CD4-positive, alpha-beta T cell treated with Interferon alpha-2 for 1 hour (primary cell): ENCODE data around the gene CNTN1.

Experiments
- DNase-seq, 2 donors: peaks; one replicate each; pipeline ENCODE4 v3.0.0-alpha.2; 2020 to 2022

CNTN1 gene

DNA sequence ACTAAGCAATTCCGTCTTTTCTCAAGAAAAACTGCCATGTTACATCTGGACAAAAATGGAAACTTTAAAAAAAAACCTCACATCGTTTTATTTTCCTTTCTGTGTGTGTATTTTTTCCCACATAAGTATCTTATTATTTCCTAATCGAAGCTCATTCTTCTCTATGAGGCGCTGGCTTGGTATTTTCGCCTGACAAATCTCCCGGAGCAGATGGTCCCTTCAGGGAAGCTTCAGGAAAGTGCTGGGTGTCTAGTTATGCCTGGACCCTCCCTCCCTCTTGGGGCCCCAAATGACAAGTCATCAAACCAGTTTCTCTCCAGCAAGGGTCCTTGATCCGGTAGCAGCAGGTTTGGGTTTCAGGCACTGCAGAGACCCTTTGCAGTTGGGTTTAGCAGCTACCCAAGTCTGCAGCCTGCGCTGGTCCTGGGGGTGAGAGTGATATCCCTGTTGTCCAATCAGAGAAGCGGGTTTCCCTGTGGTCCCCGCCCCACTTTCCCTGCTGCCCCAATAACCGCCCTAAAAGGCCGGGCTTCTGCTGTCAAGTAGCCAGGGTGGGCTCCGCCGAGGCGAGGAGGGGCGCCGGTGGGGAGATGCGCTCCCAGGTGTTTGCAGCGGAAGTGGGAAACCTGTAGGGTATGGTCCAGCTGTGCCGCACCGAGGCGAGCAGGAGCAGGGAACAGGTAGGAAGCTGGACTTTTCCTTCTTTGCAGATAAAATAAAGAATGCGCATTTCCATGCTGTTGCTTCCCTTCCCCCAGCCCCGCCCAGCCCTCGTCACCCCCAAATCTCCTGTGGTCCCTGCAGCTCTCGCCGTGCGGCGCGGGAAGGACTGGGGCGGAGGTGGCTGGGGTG, at the start of gene CNTN1:
CNTN1 (plus strand) TSS at position 527 of the 852 bp plus-strand sequence.
- peak in 1 of 2 donors; percentile 0 for DNase-seq

DNA sequence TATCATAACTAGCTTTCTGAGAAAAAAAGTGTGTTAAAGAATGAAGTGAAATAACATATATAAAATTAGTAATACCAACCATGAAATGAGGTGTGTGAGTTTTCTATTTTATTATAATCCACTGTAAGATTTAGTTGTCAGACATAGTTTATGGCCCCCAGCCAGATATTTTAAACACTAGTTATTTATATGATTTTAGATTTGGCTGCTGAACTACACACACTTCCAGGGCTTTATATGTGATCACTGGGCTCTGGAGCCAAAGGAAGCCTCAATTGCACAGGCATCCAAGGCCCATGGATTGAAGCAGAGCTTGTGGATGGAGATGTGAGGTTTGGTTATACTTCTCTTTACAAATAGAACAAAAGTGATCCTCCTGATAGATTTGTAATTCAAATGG, 48.7 kb upstream of the CNTN1 start:
- DNase-seq: no peak

DNA sequence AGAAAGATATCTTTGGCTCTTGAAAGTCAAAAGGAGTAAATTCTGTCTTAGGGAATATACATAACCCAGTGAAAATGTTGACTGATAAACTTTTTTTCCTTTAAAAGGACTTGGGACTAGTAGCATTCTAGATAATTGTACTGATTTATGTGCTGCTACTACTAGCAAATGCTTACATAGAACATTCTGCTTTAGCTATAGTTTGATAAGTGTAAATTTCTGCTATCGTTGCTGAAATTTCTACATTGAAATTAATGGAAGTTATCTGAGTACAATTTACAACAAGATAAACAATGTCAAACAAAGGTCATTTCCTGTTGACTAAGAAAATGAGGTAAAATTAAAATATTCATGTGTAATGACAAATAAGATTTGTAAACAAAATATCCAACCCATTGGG, 48.3 kb upstream of the CNTN1 start:
- DNase-seq: no peak

DNA sequence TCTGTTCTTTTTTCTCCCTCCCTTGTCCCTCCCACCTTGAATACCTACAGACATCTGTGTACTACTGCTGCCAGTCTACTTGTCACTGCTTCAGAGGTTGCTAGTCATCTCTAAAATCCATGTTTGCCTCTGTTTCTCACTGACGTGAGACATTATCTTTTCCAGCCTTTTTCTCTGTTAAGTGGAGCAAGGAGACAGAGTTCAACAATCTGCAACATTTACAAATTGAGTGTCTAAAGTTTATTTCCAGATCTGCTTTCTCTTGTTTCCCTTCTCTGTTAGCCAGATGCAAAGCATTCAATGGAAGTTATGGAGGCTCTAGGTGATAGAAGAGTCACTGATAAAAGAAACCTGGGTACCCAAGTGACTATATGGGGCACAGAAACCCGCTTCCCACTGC, 47.5 kb upstream of the CNTN1 start:
- DNase-seq: no peak

DNA sequence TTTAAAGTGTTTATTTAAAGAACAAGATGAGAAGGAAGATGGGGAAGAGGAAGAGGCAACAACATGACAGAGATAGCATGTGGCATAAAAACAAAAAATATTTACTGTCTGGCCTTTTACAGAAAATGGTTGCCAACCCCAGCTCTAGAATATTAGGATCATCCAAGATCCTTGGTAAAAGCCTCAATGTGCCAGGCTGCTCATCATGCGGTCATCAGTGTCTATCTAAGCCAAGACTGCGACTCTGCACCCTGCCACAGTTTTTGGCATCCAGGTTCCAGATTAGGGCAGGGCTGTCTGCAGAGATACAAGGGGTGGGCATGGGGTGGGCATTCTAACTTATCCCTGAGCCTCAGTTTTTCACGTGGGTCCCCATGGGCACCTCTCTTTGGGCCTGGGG, 46.9 kb upstream of the CNTN1 start:
- DNase-seq: no peak

DNA sequence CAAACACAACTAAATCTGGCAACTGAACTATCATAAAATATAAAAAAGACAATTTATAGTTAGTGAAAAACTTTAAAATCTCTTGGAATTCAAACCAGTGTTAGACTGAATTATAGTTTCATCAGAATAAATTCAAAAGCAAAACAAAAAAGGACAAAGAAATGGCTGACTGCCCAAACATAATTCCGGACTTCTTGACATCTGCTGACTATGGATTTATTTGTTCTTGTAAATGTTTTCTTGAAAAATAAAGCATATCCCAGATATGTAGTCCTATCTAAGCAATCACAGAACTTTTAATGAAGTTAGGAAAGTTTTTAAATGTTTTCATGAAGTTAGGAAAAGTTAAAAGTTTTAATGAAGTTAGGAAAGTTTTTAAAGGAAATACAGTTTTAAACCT, 45.8 kb upstream of the CNTN1 start:
- no peak for DNase-seq

DNA sequence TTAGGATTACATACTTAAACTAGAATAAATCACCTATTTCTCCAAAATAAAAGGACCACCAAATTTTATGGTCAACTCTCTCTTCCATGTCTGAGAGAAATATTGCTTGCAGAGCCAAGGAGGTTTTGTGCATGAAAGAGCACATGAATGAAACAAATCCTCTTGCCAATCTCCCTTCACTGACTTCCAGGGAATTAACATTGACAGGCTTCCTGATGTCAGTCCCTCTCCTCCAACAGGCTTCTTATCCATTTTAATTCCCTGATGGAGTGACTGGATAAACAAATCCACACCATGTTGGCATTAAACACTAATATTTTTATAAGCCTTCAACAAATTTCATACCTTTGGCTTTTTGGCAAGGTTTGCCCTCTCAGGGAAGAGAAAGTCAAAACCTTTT, 45.3 kb upstream of the CNTN1 start:
- DNase-seq: no peak

DNA sequence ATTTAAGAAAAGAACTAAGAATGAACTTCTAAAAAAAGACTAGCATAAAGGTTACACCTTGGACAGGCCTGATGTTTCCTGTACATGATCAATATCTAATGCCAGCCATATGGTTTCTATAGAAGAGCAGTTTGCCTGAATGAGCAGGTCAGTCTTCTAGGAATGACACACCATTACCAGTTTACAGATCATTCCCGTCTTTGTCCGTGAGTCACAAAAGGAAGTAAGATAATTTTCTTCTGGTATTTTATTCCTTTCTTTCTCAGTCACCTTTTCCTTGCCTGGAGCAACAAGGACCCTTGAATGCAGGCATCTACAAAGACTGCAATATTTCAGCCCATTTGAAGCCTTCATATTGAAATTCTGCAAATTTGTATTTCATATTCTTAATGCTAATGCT, 44.6 kb upstream of the CNTN1 start:
- DNase-seq: no peak

DNA sequence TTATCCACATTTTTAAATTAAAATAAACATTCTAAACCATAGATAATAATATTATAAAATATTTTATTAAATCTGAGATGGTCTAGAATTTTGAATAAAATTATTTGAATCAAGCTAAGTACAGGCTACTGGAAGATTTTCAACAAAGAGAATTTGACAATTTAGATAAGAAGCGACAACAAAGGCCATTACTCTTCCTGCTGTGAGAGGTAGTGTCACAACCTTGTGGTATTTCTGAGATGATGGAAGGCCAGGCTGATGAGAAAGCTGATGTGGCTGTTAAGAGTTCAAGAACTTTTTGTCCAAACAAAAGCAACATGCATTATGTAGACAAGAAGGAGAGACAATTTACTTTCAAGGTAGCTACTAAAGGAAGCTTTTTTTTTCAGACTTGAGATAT, 43.7 kb upstream of the CNTN1 start:
- no peak for DNase-seq

DNA sequence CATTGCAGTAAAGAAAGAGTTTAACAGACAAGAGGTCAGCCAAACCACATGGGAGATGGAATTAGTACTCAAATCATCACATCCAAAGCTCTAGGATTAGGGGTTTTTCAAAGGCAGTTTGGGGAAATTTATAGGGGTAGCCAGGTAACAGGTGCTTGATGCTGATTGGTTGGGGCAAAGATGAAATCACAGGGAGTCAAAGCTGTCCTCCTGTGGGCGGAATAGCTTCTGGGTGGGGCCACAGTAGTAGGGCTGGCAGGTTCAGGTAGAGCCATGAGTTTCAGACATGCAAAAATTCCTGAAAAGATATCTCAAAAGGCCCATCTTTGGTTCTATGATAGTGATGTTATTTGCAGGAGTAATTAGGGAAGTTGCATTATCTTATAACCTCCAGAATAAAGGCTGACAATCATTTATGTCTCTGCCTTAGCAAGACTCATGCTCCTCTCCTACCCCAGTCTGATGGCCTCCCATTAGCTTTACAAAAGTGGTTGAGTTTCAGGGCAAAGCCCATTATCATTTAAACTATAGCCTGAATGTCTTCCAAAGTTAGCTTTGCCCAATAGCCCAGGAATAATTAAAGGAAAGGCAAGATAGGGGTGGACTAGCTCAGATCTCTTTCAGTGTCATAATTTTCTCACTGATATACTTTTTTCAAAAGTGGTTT, 42.1 kb upstream of the CNTN1 start:
- no peak for DNase-seq

DNA sequence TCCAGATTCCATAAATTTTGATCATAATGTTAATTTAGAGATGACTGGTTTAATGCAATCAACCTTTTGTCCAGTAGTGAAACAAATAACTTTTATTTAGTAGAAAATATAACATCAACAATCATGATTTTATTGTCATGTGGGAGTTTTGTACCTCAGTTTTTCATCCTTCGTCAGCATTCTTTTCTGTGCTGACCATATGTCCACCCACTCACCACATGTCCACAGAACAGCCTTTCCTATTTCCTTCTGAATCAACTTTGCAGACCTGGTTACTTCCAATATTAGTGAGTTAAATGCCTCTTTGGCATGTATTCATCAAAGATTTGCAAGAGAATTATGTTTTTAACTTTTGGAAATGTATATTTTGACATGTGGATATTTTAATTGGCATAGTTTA, 36.8 kb upstream of the CNTN1 start:
- DNase-seq: no peak

DNA sequence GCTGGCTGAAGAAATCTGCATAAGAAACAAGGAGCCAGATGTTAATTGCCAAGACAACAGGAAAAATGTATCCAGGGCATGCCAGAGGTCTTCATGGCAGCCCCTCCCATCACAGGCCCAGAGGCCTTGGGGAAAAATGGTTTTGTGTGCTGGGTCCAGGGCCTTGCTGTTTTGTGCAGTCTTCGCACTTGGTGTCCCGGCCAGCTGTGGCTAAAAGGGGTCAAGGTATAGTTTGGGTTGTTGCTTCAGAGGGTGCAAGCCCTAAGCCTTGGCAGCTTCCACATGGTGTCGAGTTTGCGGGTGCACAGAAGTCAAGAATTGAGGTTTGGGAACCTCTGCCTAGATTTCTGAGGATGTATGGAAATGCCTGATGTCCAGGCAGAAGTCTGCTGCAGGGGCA, 29.9 kb upstream of the CNTN1 start:
- DNase-seq: no peak

DNA sequence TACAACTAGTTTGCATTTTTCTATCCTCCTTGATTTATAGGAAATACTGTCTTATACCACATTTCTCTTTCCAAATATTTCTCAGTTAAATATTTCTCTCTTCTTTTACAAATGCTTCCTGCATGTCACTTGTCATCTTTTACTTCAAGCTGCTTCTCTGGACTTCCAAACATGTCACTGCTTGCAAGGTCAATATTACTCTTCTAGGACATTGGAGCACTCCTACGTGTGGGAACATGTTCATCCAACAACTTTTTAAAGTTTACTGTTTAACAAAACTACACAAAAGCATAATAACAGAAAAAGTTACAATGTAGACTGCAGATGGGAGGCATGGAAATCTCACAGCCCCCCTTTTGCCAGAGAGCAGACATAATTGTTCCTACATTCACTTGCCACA, 28.5 kb upstream of the CNTN1 start:
- DNase-seq: no peak

DNA sequence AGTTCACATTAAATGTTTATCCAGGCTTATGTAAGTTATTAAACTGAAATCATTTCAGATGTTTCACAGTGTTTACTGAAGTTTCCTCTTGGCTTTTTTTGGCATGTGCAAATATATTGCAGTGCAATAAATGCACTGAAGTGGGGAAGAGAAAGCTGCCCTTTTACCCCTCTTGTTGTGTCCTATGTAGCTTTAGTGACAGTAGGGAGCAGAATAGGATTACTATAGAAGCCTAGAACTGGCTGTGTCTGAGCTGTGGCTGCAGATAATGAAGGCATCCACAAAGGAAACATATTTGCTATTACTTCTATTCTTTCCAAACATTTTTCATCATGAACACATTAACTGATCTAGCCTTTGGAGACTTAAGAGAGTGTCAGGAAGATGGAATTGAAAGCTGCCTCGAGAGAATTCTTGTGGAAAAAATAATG, 24.1 kb upstream of the CNTN1 start:
- no peak for DNase-seq

DNA sequence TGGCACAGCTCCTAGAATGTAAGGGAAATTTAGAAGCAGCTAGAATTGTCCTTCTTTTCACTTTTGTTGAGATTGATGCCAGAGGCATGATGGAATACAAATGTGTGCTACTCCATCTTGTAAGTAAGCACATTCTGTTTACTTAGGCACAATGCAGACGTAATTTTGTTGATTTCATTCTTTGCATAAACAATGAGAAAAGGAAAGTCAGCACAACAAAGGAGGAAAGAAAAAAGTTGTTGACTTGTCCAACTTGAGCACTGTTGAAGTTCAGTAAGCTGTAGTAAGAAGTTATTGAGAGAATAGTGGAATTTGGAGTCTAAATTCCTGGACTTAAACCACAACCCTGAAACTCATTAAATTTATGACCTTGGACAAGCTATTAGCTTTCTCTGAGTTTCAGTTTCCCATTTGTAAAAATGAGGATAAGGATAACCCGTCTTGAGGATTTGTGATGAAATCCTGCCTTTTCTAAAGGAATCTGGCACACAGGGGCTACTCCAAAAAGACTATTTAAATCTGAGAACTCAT, 19.4 kb upstream of the CNTN1 start:
- DNase-seq: no peak

DNA sequence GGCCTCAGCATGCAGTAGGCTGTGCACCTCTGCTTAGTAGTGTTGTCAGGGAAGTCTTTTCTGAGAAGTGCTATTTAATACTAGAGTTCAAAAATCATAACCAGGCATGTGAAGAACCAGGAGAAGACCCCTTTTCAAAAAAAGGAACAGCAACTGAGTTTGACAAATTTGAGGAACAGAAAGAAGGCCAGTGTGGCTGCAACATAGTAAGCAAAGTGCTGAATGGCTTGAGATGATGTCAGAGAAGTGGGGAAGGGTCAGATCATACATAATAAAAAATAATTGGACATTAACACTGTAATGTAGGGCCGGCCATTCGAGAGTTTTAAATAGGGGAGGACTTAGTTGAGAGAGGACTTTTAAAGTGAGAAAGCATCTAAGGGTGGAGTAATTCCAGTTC, 11.1 kb upstream of the CNTN1 start:
- DNase-seq: no peak

DNA sequence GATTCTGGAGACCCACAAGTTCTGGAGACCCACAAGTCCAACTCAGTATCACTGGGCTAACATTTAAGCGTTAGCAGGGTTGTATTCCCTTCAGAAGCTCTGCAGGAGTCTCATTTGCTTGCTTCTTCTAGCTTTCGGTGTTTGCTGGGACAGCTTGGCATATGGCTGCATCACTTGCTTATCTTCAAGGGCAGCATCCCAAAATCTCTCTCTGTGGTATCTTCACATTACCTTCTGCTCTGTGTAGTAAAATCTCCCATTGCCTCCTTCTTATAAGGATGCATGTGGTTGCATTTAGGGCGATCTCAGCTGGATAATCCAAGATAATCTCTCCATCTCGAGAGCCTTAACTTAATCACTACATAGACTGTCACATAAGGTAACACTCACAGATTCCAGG, 7.3 kb upstream of the CNTN1 start:
- DNase-seq: no peak

DNA sequence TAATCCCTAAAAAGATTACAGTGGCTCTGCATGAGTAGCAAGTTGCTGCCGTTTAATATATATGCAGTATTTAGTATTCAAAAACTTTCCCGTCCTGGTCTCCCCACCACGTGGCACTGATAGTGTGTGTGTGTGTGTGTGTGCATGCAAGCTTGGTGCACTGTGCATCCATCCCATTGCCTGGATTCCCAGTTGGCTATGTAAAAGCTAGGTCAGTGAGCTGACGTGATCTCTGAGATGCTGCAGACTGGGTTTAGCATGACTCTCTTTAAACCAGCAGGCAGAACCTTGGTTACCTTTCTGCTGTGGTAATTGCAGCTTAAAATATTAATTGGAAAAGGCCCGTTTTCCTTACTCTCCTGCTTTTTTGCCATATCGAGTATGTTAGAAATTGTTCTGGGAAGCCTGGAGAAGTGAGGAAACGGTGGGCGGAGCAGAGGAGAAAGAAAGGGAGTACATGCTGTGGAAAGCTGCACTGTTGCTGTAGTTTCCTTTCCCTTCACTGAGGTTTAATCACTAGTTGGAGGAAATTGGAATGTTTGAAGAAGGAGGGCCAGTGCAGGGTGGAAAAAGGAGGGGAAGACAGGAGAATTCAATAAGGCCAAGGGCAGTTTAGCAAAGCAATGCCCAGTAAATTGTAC, 4.0 kb upstream of the CNTN1 start:
- no peak for DNase-seq

DNA sequence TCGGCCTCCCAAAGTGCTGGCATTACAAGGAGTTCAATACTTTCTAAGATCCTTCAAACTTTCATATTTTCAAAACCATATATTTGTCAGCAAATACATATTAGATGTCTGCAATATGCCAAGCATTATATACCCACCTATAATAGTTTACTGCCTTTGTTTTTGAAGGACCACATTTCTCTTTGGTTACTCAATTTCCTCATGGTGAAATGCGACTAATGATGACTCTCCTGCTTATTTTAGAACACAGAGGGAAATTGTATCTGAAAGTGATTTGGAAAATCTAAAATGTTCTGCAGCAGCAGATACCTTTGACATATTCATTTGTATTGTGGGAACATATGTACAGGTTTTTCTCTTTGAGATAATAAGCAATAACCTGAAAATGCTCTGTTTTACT, 2.7 kb upstream of the CNTN1 start:
- no peak for DNase-seq

DNA sequence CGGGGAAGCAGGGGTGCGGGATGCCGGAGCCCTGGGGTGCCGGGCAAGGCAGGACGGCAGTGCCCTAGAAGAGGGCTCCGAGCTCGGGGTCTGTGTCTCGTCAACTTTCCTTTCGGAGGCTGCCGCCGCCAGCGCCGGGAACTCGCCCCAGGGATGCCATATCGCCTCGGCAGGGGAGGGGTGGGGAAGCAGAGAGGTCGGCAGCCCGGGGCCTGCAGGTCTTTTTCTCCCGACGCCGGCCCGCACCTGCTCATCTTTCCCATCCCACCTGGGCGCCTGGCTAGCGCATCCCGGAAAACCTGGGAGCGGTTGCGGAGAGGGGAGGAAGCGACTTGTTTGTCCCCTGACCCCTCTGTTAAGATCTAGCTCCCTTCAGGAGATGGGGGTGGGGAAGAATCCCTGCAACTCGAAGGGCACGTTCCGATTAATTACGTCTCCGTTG, 547 bp downstream of the CNTN1 start:
- DNase-seq: no peak

DNA sequence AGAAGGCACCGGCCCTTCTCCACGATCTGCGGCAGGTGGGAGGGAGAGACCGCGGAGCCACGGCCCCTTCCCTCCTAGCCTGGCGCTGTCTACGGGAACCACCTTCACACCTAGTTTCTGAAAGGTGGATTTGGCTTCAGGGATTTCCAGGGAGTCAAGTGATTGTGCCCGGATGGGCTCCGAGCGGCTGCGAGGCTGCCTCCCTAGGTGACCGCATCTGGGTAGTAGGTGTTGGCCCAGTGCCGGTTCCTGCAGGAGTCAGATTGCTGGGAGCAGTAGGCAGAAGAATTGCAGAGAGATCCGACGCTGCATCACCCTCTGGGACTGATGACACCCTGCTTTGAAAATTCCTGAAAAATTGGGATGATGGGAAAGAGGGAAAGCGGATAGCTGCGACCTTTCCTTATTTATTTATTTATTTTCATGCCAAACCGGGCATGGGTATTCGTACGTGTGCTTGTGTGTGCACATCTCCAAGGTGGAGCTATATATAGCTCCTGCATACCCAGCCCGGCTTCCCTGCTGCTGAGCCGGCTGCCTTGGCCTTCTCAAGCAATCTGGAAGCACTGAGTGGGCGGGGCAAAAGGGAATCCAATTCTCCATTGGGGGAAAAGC, 1.1 kb downstream of the CNTN1 start:
- DNase-seq: no peak

DNA sequence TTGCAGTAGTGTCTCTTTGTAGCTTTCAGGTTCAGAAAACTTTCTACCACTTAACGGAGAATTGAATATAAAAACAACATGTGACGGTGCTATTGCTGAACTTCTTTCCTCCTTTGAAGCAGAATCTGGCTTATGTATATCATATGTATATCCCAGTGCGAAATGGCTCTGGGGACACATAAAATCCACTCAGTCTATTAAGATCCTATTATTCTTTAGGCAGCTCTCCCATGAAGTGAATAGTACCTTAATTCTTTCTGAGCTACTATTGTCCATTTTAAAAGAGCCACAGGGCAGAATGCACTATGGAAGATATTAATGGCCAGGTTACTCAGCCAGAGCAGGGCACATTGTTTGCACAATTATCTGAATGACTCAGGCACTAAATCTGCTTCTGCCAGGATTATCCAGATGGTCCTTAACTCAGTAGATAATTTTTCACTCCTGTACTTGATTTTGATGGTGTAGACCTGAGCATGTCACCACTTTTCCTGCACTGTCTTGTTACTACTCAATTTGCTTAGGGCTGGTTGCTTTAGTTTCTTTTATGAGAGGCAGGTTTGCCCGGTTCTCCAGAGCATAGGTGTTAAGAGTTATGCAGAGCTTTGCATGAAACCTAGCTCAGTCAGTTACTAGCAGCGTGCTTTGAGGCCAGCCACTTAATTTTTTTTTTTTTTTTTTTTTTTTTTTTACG, 5.5 kb downstream of the CNTN1 start:
- DNase-seq: no peak

DNA sequence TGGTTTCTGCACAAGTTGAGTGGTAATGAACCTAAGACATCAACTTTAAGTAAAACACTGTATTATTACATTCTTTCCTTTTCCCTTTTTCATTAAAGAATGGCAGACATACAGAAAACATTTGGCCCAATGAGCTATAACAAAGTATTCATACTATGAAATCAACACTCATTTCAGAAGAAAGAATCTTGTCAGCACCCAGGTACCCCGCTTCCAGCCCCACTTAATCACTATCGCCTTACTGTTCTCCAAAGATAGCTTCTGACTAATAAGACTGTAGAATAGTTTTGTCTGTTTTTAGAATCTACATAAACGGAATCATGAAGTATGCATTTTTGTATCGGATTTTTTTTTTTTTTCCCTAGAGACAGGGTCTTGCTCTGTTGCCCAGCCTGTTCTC, 9.5 kb downstream of the CNTN1 start:
- no peak for DNase-seq
